ENCODE results near the gene METTL23. TPM values are rescaled to one million over a fixed set of nuclear protein-coding genes. Genes with fewer than 3 reads are reported as not detected.
"Not testable (repeated sequence)": the region's sequence is repeated elsewhere in the genome, so short reads cannot be mapped to it uniquely, and the experiment has no call there.

METTL23 gene
- total RNA-seq, 1 experiment from 2014 or later = 40.5 TPM

DNA sequence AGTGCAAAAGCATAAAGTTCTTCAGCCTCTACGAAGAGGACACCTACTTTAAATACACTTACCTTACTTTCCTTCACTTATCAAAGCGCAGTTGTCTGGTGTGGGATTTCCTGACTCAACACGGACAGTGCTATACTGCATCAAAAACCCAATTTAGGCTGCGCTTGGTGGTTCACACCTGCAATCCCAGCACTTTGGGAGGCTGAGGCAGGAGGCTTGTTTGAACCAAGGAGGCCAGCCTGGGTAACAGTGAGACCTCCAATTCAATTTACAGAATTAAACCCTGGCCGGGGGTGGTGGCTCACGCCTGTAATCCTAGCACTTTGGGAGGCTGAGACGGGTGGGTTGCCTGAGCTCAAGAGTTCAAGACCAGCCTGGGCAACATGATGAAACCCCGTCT, 4.4 kb upstream of the METTL23 start:
- intact Hi-C loops (cut with micrococcal nuclease; ENCODE audit: unreplicated experiment) = no loop called here
- DNase-seq = no peak
- POLR2A ChIA-PET (ENCODE audit: unreplicated experiment) = interaction anchor here (0.6 kb wide), 1 partner anchor 1571 kb away, joined by 26 read pairs; no protein-coding TSS in a partner anchor
- CTCF ChIA-PET = interaction anchor here (0.6 kb wide), 2 partner anchors 34 to 202 kb away, joined by 4 to 7 read pairs; no protein-coding TSS in a partner anchor
- no peaks in the 10 kb centered on the region for H3K9me3 ChIP-seq (ENCODE audit: insufficient read depth, low read depth)
- TF ChIP-seq, protein P1, sequence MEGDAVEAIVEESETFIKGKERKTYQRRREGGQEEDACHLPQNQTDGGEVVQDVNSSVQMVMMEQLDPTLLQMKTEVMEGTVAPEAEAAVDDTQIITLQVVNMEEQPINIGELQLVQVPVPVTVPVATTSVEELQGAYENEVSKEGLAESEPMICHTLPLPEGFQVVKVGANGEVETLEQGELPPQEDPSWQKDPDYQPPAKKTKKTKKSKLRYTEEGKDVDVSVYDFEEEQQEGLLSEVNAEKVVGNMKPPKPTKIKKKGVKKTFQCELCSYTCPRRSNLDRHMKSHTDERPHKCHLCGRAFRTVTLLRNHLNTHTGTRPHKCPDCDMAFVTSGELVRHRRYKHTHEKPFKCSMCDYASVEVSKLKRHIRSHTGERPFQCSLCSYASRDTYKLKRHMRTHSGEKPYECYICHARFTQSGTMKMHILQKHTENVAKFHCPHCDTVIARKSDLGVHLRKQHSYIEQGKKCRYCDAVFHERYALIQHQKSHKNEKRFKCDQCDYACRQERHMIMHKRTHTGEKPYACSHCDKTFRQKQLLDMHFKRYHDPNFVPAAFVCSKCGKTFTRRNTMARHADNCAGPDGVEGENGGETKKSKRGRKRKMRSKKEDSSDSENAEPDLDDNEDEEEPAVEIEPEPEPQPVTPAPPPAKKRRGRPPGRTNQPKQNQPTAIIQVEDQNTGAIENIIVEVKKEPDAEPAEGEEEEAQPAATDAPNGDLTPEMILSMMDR (conservative IDR thresholded peaks at IDR 0.05) = no peak
- no peak for TF ChIP-seq EZH2 (IDR thresholded peaks at IDR 0.05; ENCODE audit: low read depth)
- no peaks in the 10 kb centered on the region for H3K9me2 ChIP-seq (ENCODE audit: insufficient read depth)
- no peak overlapping the region for H3K4me2 ChIP-seq
- H3K27ac ChIP-seq = no peak overlapping the region
- peaks cover 4% of the 10 kb centered on the region for H3K4me1 ChIP-seq (replicated peaks; ENCODE audit: insufficient read depth)
- H4K20me1 ChIP-seq (ENCODE audit: insufficient read depth) = peaks cover under 1% of the 10 kb centered on the region; the same call in 1 of the 2 replicates
- H3K4me3 ChIP-seq = no peak overlapping the region
- 0 out of 2 replicates have a peak, but pooled peaks cover 6% of the 10 kb centered on the region for H3K36me3 ChIP-seq (ENCODE audit: low read depth)
- no peaks in the 10 kb centered on the region for H3K27me3 ChIP-seq (ENCODE audit: insufficient read depth, low read depth)
- no TSS peak for BruUV-seq (replicated peaks)
- peaks cover 34% of the 10 kb centered on the region for H3K79me2 ChIP-seq (ENCODE audit: low read depth)
- no peak overlapping the region for H2AFZ ChIP-seq
- no peaks in the 10 kb centered on the region for H3F3A ChIP-seq (ENCODE audit: insufficient read depth, low read depth)

DNA sequence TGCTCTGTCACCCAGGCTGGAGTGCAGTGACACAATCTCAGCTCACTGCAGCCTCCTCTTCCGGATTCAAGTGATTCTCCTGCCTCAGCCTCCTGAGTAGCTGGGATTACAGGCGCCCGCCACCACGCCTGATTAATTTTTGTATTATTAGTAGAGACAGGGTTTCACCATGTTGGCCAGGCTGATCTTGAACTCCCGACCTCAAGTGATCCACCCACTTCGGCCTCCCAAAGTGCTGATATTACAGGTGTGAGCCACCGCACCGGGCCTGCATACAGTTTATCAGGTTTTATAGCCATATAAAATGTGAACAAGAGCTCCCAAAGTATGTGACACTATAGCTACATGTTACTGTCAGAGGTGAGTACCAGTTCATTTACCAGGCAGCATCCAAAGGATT, 3.7 kb upstream of the METTL23 start:
- DNase-seq; H3K4me3 ChIP-seq; H3K27ac ChIP-seq; intact Hi-C loops (cut with micrococcal nuclease; ENCODE audit: unreplicated experiment); H3K27me3 ChIP-seq (ENCODE audit: insufficient read depth, low read depth); H3K9me2 ChIP-seq (ENCODE audit: insufficient read depth); H2AFZ ChIP-seq; CTCF ChIA-PET; H3F3A ChIP-seq (ENCODE audit: insufficient read depth, low read depth); H3K4me2 ChIP-seq; H3K9me3 ChIP-seq (ENCODE audit: insufficient read depth, low read depth); POLR2A ChIA-PET (ENCODE audit: unreplicated experiment); H3K36me3 ChIP-seq (ENCODE audit: low read depth); H4K20me1 ChIP-seq (ENCODE audit: insufficient read depth); BruUV-seq (replicated peaks): not testable (repeated sequence)
- Histone ChIP-seq H3K4me1 (replicated peaks; ENCODE audit: insufficient read depth) (peaks cover 11% of the 10 kb centered on the region), H3K79me2 (ENCODE audit: low read depth) (peaks cover 41% of the 10 kb centered on the region)

DNA sequence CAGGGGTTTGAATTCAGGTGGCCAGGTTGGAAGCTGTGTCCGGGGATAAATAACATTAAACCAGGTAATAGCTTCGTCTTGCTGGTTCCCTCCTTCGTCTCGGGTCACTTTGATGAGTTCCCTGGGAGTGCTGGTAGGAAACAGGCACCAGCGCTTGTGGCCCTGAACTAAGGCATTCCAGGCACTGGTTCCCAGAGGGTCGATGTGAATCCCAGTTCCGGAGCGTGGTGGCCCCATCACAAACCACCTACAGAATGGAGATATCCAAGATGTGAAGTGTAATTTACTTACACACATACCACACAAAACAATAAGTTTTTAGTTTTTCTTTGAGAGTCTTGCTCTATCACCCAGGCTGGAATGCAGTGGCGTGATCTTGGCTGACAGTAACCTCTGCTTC, 2.8 kb upstream of the METTL23 start:
- no peaks in the 10 kb centered on the region for H3K9me3 ChIP-seq (ENCODE audit: insufficient read depth, low read depth)
- peaks cover 49% of the 10 kb centered on the region for H3K79me2 ChIP-seq (ENCODE audit: low read depth)
- BruUV-seq (replicated peaks) = no TSS peak
- TF ChIP-seq, protein P1 (conservative IDR thresholded peaks at IDR 0.05) = no peak
- no peak for TF ChIP-seq EZH2 (IDR thresholded peaks at IDR 0.05; ENCODE audit: low read depth)
- no peak overlapping the region for H2AFZ ChIP-seq
- H3K4me1 ChIP-seq (replicated peaks; ENCODE audit: insufficient read depth) = peaks cover 12% of the 10 kb centered on the region
- ChIA-PET CTCF (no interaction called here), POLR2A (ENCODE audit: unreplicated experiment) (no interaction called here)
- H3K4me2 ChIP-seq = no peak overlapping the region
- intact Hi-C loops (cut with micrococcal nuclease; ENCODE audit: unreplicated experiment) = no loop called here
- H3K27me3 ChIP-seq (ENCODE audit: insufficient read depth, low read depth) = no peaks in the 10 kb centered on the region
- H3K36me3 ChIP-seq (ENCODE audit: low read depth) = 0 out of 2 replicates have a peak, but pooled peaks cover 6% of the 10 kb centered on the region
- DNase-seq = no peak
- peaks cover 8% of the 10 kb centered on the region; the same call in 1 of the 2 replicates for H4K20me1 ChIP-seq (ENCODE audit: insufficient read depth)
- H3F3A ChIP-seq (ENCODE audit: insufficient read depth, low read depth) = no peaks in the 10 kb centered on the region
- H3K27ac ChIP-seq = no peak overlapping the region
- H3K9me2 ChIP-seq (ENCODE audit: insufficient read depth) = no peaks in the 10 kb centered on the region
- H3K4me3 ChIP-seq = no peak overlapping the region

Data from PC-9 (cell line).